HepG2 (cell line): ENCODE results near the gene CCDC30. TPM values are rescaled to one million over a fixed set of nuclear protein-coding genes. Genes with fewer than 3 reads are reported as not detected.

ENCODE experiments used
- BCL3 ChIP-seq: sonication (generic); formaldehyde crosslinking; IDR thresholded peaks from 2 replicates; pipeline ENCODE4 v1.5.1; 2020; ENCODE audit warnings: mild to moderate bottlenecking, missing genetic modification reagents, moderate library complexity
- CEBPZ ChIP-seq: IDR thresholded peaks from 2 replicates; pipeline ENCODE4 v1.6.1; 2012; ENCODE audit warnings: low read length, improper control_type of control experiment
- FOXC1 ChIP-seq: sonication (generic); formaldehyde crosslinking; IDR thresholded peaks from 2 replicates; pipeline ENCODE4 v1.8.0; 2022; ENCODE audit warnings: mild to moderate bottlenecking, missing genetic modification reagents, borderline replicate concordance
- KMT2B ChIP-seq: IDR thresholded peaks from 2 replicates; pipeline ENCODE4 v1.6.1; 2016; ENCODE audit warnings: missing genetic modification reagents, missing compliant biosample characterization
- RARG ChIP-seq: sonication (generic); formaldehyde crosslinking; IDR thresholded peaks from 2 replicates; pipeline ENCODE4 v1.4.0; 2020; ENCODE audit warnings: low read depth, mild to moderate bottlenecking, missing genetic modification reagents
- SIX1 ChIP-seq: sonication (generic); formaldehyde crosslinking; IDR thresholded peaks from 2 replicates; pipeline ENCODE4 v1.4.0; 2020; ENCODE audit warnings: missing genetic modification reagents, borderline replicate concordance
- SOX6 ChIP-seq, 2 experiments: fragments of 450-650 bp in 1 of 2; sonication (generic) in 1 of 2; formaldehyde crosslinking in 1 of 2; IDR thresholded peaks; 2 replicates each; pipeline versions ENCODE4 v1.4.0 to v1.6.1; 2017 to 2020; ENCODE audit warnings: antibody characterized with exemption in 1 of 2, mild to moderate bottlenecking in 1 of 2, missing genetic modification reagents in 1 of 2
- THAP9 ChIP-seq: sonication (generic); formaldehyde crosslinking; IDR thresholded peaks from 2 replicates; pipeline ENCODE4; 2020; ENCODE audit warnings: missing genetic modification reagents, mild to moderate bottlenecking, borderline replicate concordance
- USF2 ChIP-seq, 2 experiments: sonication (generic) in 1 of 2; formaldehyde crosslinking in 1 of 2; IDR thresholded peaks; 2 replicates each; pipeline versions ENCODE4 v1.5.1 to v1.6.1; 2011 to 2020; ENCODE audit warnings: borderline replicate concordance in 1 of 2, low read depth in 1 of 2, low read length in 1 of 2, mild to moderate bottlenecking in 1 of 2, missing genetic modification reagents in 1 of 2, moderate library complexity in 1 of 2
- ZFP37 ChIP-seq: sonication (generic); formaldehyde crosslinking; IDR thresholded peaks from 2 replicates; pipeline ENCODE4 v1.4.0; 2020; ENCODE audit warnings: missing genetic modification reagents, borderline replicate concordance
- ZNF337 ChIP-seq: sonication (generic); formaldehyde crosslinking; IDR thresholded peaks from 2 replicates; pipeline ENCODE4 v1.5.1; 2020; ENCODE audit warnings: missing genetic modification reagents, low read depth, mild to moderate bottlenecking, borderline replicate concordance
- ZNF430 ChIP-seq: sonication (generic); formaldehyde crosslinking; IDR thresholded peaks from 2 replicates; pipeline ENCODE4 v1.9.0; 2021; ENCODE audit warnings: mild to moderate bottlenecking, missing genetic modification reagents
- ZNF441 ChIP-seq: sonication (generic); formaldehyde crosslinking; IDR thresholded peaks from 2 replicates; pipeline ENCODE4 v1.7.0; 2021; ENCODE audit warnings: missing genetic modification reagents, borderline replicate concordance
- ZNF547 ChIP-seq: sonication (generic); formaldehyde crosslinking; IDR thresholded peaks from 2 replicates; pipeline ENCODE4 v1.5.1; 2020; ENCODE audit warnings: mild to moderate bottlenecking, missing genetic modification reagents
- ZNF768 ChIP-seq: sonication (generic); formaldehyde crosslinking; IDR thresholded peaks from 2 replicates; pipeline ENCODE4 v1.4.0; 2020; ENCODE audit warnings: missing genetic modification reagents
- ZNF780A ChIP-seq: sonication (generic); formaldehyde crosslinking; IDR thresholded peaks from 2 replicates; pipeline ENCODE4 v1.8.0; 2022; ENCODE audit warnings: mild to moderate bottlenecking, missing genetic modification reagents, moderate library complexity
- polyA plus RNA-seq, 8 experiments: library from polyadenylated mRNA; depleted of rRNA in 3 of 8; stranded (reverse) in 7 of 8; unstranded in 1 of 8; fragments of >200 nt; fragmentation: Illumina TruSeq in 4 of 8; extraction: Trizol in 4 of 8; gene quantifications; 2 replicates each; pipeline versions ENCODE4 v1.2.1 to v1.2.3, GENCODE V29; 2011 to 2016; ENCODE audit warnings: low read depth in 4 of 8, missing spikeins in 1 of 8, mixed read lengths in 1 of 8; ENCODE audit not compliant: insufficient read depth in 1 of 8
- total RNA-seq, 5 experiments: library from RNA; depleted of rRNA; stranded (reverse); fragments of >200 nt; fragmentation: Illumina TruSeq; extraction: Trizol; gene quantifications; 2 replicates each; pipeline ENCODE4 v1.2.3, GENCODE V29; 2016; ENCODE audit warnings: low read depth in 1 of 5

The CCDC30 gene
- total and polyA plus RNA-seq, 2 of the 13 experiments (the other 11 are each of a cell fraction or from before 2014, with no cell fraction given): 0.25 to 0.77 TPM

- TF ChIP-seq BCL3 (peak; percentile 80), ZFP37 (CRISPR knock-in tag) (0 out of 2 replicates have a peak, but pooled peaks have one; percentile 29), SOX6 (IDR thresholded peaks at IDR 0.05) (no peak), SOX6 (CRISPR knock-in tag; IDR thresholded peaks at IDR 0.05) (peak; percentile 42), ZNF780A (CRISPR knock-in tag) (no peak), ZNF547 (CRISPR knock-in tag) (peak; percentile 39; the same call in 1 of the 2 replicates), KMT2B (CRISPR knock-in tag) (peak; percentile 78), RARG (CRISPR knock-in tag) (no peak), FOXC1 (CRISPR knock-in tag) (peak; percentile 93), ZNF337 (0 out of 2 replicates have a peak, but pooled peaks have one; percentile 38), ZNF430 (CRISPR knock-in tag) (no peak; the same call in 1 of the 2 replicates), CEBPZ (peak; percentile 43; the same call in 1 of the 2 replicates), SIX1 (CRISPR knock-in tag) (no peak), ZNF441 (CRISPR knock-in tag) (peak; percentile 39; the same call in 1 of the 2 replicates), ZNF768 (peak; percentile 30; the same call in 1 of the 2 replicates), THAP9 (CRISPR knock-in tag) (peak; percentile 84), USF2 (IDR thresholded peaks at IDR 0.05; ENCODE audit: low read depth, low read length) (peak; percentile 98), USF2 (CRISPR knock-in tag; IDR thresholded peaks at IDR 0.05; ENCODE audit: borderline replicate concordance) (peak; percentile 98; the same call in 1 of the 2 replicates)
Observed at GRCh38 chr1:42681741-42682483, 218.8 kb downstream of the CCDC30 start, which contains the start of gene YBX1 (continued).
